ENCODE results near the gene TRMT1L.

- TF ChIP-seq, protein P1, sequence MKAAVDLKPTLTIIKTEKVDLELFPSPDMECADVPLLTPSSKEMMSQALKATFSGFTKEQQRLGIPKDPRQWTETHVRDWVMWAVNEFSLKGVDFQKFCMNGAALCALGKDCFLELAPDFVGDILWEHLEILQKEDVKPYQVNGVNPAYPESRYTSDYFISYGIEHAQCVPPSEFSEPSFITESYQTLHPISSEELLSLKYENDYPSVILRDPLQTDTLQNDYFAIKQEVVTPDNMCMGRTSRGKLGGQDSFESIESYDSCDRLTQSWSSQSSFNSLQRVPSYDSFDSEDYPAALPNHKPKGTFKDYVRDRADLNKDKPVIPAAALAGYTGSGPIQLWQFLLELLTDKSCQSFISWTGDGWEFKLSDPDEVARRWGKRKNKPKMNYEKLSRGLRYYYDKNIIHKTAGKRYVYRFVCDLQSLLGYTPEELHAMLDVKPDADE (IDR thresholded peaks at IDR 0.05), result no peak
- TF ChIP-seq REST (IDR thresholded peaks at IDR 0.05; ENCODE audit: unreplicated experiment) (no peak), POLR2AphosphoS5 (IDR thresholded peaks at IDR 0.05; ENCODE audit: low read depth) (no peak), EZH2 (IDR thresholded peaks at IDR 0.05; ENCODE audit: low read depth, unreplicated experiment) (no peak), NANOG (IDR thresholded peaks at IDR 0.05; ENCODE audit: borderline replicate concordance) (no peak), EZH2phosphoT487 (IDR thresholded peaks at IDR 0.05; ENCODE audit: unreplicated experiment) (no peak), ZNF331 (CRISPR knock-in tag; IDR thresholded peaks at IDR 0.05; ENCODE audit: low read depth) (no peak), ZNF114 (CRISPR knock-in tag; IDR thresholded peaks at IDR 0.05) (no peak)
- TF ChIP-seq, protein P2, sequence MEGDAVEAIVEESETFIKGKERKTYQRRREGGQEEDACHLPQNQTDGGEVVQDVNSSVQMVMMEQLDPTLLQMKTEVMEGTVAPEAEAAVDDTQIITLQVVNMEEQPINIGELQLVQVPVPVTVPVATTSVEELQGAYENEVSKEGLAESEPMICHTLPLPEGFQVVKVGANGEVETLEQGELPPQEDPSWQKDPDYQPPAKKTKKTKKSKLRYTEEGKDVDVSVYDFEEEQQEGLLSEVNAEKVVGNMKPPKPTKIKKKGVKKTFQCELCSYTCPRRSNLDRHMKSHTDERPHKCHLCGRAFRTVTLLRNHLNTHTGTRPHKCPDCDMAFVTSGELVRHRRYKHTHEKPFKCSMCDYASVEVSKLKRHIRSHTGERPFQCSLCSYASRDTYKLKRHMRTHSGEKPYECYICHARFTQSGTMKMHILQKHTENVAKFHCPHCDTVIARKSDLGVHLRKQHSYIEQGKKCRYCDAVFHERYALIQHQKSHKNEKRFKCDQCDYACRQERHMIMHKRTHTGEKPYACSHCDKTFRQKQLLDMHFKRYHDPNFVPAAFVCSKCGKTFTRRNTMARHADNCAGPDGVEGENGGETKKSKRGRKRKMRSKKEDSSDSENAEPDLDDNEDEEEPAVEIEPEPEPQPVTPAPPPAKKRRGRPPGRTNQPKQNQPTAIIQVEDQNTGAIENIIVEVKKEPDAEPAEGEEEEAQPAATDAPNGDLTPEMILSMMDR (conservative IDR thresholded peaks at IDR 0.05; ENCODE audit: low read depth in 2 of 2), result peak; percentile 80 to 99
These were observed 13.6 kb upstream of the TRMT1L start for GRCh38 chr1:185170291-185170848.
